GM19452 (cell line): Measurements from ENCODE around the gene C8A.

Experiments used
- ATAC-seq: cut with Tn5 transposase; IDR thresholded peaks from one replicate; pipeline ENCODE4 v1.9.1; 2021; ENCODE audit not compliant: unreplicated experiment

C8A gene

GRCh38 chr1:56836359-56836758, 18.2 kb upstream of the C8A start:
- no peak for ATAC-seq

DNA sequence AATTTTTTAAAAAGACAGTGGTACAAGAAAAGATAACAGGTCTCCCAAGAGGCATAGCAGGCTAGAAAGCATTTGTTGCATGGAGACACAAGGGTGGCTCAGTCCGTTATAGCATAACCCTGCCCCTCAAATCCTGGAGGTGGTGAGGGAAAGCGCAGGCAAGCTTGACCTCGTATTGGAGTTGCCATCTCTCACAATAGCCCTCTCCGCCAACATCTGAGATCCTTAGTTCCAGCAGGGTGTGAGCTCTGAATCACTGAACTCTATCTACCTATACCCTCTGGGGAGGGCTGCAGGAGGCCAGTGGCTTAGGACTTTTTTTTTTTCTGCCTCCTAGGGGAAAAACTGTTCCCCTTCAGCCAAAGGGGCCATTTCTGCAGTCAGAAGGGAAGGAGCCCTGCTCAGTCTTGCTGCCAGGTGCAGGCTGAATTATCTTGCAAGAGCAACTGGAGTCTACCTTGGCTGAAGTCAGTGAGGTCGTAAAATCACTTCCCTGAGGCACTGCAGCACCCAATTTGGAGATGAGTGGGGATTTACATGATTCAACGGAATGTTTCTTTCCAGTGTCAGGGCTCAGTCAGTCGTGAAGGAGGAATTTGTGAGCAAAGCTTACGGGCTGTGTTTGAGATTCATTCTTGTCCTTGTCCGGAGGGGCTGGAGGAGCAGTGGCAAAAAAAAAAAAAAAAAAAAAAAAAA, 17.2 kb upstream of the C8A start:
- ATAC-seq, result no peak

DNA sequence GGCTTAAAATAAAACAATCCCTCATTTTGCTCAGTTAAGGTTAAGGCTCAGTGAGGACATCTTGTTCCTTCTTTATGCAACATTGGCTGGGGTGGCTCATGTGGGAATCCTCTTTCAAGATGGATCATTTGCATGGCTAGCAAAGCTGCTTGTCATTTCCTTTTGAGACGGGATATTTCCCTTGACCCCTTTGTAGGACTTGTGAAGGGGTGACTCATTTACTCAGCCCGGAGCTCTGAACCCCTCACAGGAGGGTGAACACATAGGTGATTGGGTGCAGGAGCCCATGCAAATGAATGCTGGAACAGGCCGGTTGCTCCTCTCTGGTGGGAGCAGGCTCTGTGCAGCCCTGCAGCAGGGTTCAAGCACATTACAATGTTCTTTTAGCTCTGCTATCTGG, 15.8 kb upstream of the C8A start:
- ATAC-seq, result no peak

DNA sequence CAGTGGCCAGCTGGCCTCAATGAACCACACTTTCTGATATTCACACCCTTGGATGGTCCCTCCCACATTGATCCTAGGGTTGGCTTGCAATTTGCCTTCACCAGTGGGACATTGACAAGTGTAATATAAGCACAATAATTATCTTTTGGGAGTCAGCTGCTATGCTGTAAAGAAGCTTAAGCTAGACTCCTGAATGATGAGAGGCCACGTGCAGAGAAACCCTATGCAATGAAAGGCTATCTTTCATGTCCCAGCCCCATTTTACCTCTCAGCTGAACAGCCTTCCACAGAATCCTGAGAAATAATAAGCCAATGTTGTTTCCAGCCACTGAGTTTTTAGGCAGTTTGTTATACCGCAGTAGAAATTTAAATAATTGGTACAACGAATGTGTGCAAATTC, 11.1 kb upstream of the C8A start:
- ATAC-seq, result no peak

GRCh38 chr1:56844545-56845136, 10.0 kb upstream of the C8A start:
- no peak for ATAC-seq

- no peak for ATAC-seq
These were observed 9.3 kb upstream of the C8A start for GRCh38 chr1:56845343-56845742.

DNA sequence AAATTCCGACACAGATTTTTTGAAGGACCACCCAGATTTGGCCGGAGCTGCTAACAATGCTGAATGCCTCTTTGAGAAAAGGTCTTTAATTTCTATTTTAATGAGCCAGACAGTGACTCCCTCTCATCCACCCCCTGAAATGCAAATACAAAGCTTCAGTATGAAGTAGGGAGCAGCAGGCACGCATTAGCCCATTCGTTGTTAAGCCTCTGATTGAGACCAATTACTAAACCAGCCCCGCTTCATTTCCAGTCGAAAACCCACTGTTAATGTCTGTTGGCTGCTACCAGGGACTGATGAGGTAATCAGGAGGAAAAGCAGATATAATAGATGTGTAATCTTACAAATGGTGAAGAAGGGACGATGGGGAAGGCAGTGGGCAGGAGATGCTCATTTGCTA, 4.8 kb upstream of the C8A start:
- no peak for ATAC-seq

GRCh38 chr1:56850411-56850810, 4.2 kb upstream of the C8A start:
- ATAC-seq, result no peak

DNA sequence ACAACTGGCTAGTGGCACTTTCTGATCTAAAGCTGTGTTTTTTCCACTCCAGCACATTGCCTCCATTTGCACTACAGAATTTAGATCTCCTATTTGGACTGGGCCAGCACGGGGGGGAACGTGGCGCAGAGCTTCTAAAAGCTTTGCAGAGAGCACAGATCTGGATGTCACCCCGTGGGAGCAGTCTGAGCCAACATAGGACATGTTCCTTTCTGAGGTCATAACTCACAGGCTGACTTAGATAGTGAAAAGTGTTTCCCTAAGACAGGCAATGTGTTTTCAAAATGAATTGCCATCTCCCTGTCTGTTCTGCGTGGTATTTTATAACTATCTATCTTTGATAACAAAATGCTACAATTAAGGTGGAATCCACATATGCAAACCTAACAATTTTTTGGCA, 3.7 kb upstream of the C8A start:
- no peak for ATAC-seq

GRCh38 chr1:56852476-56852875, 2.1 kb upstream of the C8A start:
- ATAC-seq, result no peak

GRCh38 chr1:56855190-56855589, 593 bp downstream of the C8A start:
- ATAC-seq, result no peak

- ATAC-seq, result no peak
These were observed 1.6 kb downstream of the C8A start for GRCh38 chr1:56856186-56856585.

- no peak for ATAC-seq
These were observed 4.7 kb downstream of the C8A start for GRCh38 chr1:56859287-56859686.

DNA sequence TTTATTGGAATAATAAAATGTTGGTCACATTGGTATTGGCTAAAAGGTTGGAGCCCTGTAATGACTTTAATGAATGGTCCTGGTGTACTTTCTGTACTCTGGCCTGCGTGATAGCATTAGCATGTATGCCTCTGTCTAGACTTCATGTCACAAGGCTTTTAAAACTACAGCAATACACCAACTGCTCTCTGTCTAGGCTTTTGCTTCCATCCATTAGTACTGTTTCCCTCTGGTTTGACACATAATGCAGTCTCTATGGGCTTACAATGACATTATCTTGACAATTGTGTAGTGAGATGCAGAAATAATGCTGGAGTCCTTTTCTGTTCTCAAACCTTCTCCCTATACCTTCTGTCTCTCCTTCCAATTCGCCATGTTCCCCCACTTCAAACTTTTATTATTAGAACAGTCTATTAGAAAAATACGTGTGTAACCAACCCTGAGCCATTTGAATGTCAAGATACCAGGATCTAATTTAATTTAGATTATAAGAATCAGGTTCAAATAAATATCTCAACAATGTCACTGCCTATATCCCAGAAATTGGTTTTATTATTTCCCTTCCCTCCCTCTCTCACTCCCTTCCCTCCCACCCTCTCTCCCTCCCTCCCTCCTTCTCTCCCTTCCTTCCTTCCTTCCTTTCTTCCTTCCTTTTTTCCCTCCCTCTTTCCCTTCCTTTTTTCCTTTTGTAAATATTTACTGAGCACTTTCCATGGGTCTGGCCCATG, 8.8 kb downstream of the C8A start:
- ATAC-seq, result no peak

DNA sequence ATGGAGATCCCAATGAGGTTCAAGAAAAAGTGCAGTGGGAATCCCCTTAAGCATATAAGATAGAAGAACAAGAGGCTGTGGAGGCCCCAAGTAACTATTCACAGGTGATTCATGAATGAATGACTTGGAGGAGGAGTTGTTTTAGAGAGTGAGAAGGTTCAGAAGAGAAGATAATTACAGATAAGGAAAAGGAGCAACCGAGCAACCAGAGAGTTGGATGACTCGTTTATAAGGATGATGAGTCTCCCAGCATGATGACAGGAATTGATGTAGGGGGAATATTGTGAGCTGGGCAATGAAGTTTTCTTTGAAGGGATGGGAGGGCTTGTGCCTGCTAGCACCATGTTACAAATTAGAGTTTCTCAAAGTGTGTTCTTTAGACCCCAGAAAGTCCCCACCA, 9.8 kb downstream of the C8A start:
- ATAC-seq, result no peak

DNA sequence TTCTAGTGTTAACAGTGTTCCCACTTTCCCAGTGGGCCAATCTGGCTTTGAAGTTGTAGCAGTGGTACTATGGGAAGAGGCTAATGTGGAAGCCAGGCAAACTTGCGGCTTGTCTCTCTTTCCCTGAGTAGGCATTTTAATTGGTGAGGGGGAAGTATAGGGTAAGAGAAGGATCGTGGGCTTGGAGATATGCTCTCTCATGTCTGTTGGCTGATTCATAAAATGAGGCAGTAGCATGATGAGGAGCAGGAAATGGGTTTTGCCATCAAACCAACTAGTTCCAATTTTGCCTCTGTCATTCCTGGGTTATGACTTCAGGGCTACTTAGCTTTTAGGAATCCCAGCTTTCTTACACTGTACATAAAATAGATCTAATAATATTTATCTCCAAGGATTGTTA, 12.1 kb downstream of the C8A start:
- ATAC-seq, result no peak

GRCh38 chr1:56867491-56867890, 12.9 kb downstream of the C8A start:
- no peak for ATAC-seq

DNA sequence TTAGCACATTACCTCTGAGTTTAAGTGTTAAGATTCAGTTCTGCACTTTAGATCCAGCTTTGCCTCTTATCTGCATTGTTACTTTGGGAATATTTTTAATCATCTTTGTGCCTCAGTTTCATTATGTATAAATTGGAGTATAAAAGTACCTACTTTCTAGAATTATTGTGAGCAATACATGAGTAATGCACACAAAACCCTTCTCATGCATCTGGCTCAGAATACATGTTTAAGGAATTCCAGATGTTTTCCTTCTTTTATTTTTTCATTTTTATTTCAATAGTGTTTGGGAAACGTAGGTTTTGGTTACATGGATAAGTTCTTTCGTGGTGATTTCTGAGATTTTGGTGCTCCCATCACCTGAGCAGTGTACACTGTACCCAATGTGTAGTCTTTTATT, 14.2 kb downstream of the C8A start:
- no peak for ATAC-seq

GRCh38 chr1:56872597-56872996, 18.0 kb downstream of the C8A start:
- no peak for ATAC-seq

GRCh38 chr1:56873213-56873612, 18.6 kb downstream of the C8A start:
- no peak for ATAC-seq

- ATAC-seq, result no peak
These were observed 20.1 kb downstream of the C8A start for GRCh38 chr1:56874689-56875088.

- no peak for ATAC-seq
These were observed 23.4 kb downstream of the C8A start for GRCh38 chr1:56877973-56878372.
